Kidney (tissue), 14 donors: ENCODE results near the gene ISCU. TPM values are rescaled to one million over a fixed set of nuclear protein-coding genes. Genes with fewer than 3 reads are reported as not detected.

Source experiments
- DNase-seq, 5 donors: peaks; one replicate each; pipeline ENCODE4 v3.0.0-alpha.2; 2013 to 2020
- FAIRE-seq: peaks from 2 replicates; lab custom pipeline; 2012; peaks lifted over from hg19 to GRCh38; lab: Jason Lieb, UNC
- H3K27ac ChIP-seq, 2 donors: one replicate each; pipeline ENCODE4 v1.7.0; 2013; ENCODE audit warnings: low read depth in 2 of 2, low read length in 2 of 2, inconsistent platforms in 1 of 2
- H3K27me3 ChIP-seq: one replicate; pipeline ENCODE4 v1.7.1; 2013; ENCODE audit warnings: low read length, inconsistent platforms; ENCODE audit not compliant: control insufficient read depth, insufficient read depth
- H3K36me3 ChIP-seq, 3 donors: one replicate each; pipeline versions ENCODE4 v1.7.0 to v1.7.1; 2013; ENCODE audit warnings: low read length in 3 of 3, control low read depth in 1 of 3, inconsistent platforms in 1 of 3; ENCODE audit not compliant: insufficient read depth in 3 of 3, control insufficient read depth in 2 of 3
- H3K4me1 ChIP-seq, 3 donors: one replicate each; pipeline versions ENCODE4 v1.7.0 to v1.7.1; 2013; ENCODE audit warnings: low read length in 3 of 3, inconsistent platforms in 1 of 3, low read depth in 1 of 3; ENCODE audit not compliant: control insufficient read depth in 2 of 3, insufficient read depth in 2 of 3
- H3K4me3 ChIP-seq, 3 donors: one replicate each; pipeline versions ENCODE4 v1.7.0 to v1.8.1; 2013; ENCODE audit warnings: low read length in 3 of 3, control low read depth in 1 of 3, inconsistent platforms in 1 of 3
- H3K9ac ChIP-seq, 3 donors: one replicate each; pipeline versions ENCODE4 v1.7.0 to v1.7.1; 2013; ENCODE audit warnings: low read length in 3 of 3, control low read depth in 1 of 3, inconsistent platforms in 1 of 3
- H3K9me3 ChIP-seq, 3 donors: one replicate each; pipeline versions ENCODE4 v1.7.0 to v1.7.1; 2013; ENCODE audit warnings: low read length in 3 of 3, control low read depth in 1 of 3, inconsistent platforms in 1 of 3; ENCODE audit not compliant: control insufficient read depth in 2 of 3, insufficient read depth in 1 of 3
- CTCF ChIP-seq: IDR thresholded peaks from 3 replicates; pipeline ENCODE4 v1.5.1; 2012; ENCODE audit warnings: mild to moderate bottlenecking, moderate library complexity, borderline replicate concordance; ENCODE audit not compliant: insufficient read depth; ENCODE audit errors: extremely low read depth
- intact Hi-C: fragments of 100-400 bp; cut with DNase I; formaldehyde crosslinking; loops from one replicate; pipeline ENCODE4 v1.11.1; 2022
- polyA plus RNA-seq: library from polyadenylated mRNA; stranded (reverse); fragments of 350-450 nt; fragmentation: Illumina TruSeq; extraction: RNeasy Lipid Tissue Mini Kit (QIAGEN cat#74804); gene quantifications from one replicate; pipeline ENCODE4 v1.2.3, GENCODE V29; 2014; ENCODE audit warnings: low read depth, low replicate concordance; ENCODE audit not compliant: insufficient read depth
- total RNA-seq: library from RNA; stranded (reverse); fragmentation: NEBNext Ultra II Directional; extraction: Animal tissue kit (Norgen Biotek cat#: 25700); gene quantifications from one replicate; pipeline ENCODE4 v1.2.1, GENCODE V29; 2021
- donor health status: control.
- donor health status: control.
- donor health status: control.
- donor health status: control.
- donor health status: control.
- donor health status: DM: yes; HTN: yes; CAD: no.
- donor health status: Normal renal cell carcinoma (clear cell type).

The ISCU gene
- total and polyA plus RNA-seq, 2 donors from 2014 or later = 183 to 511 TPM

GRCh38 chr12:108547686-108548085 is 14.7 kb upstream of the ISCU start:
- FAIRE-seq = no peak

GRCh38 chr12:108548954-108549521 is 13.4 kb upstream of the ISCU start:
- Histone ChIP-seq H3K27ac (no peak overlapping the region), H3K36me3 (peaks cover 4 to 36% (median 23%) of the 10 kb centered on the region in 3 donors), H3K4me3 (no peak overlapping the region), H3K27me3 (no peaks in the 10 kb centered on the region), H3K9me3 (no peaks in the 10 kb centered on the region), H3K4me1 (no peaks in the 10 kb centered on the region), H3K9ac (no peak overlapping the region)
- FAIRE-seq (no peak), DNase-seq (no peak)
- intact Hi-C loops = no loop called here
- TF ChIP-seq CTCF = no peak

More at GRCh38 chr12:108547686-108548085, 14.7 kb upstream of the ISCU start:
- TF ChIP-seq CTCF = no peak
- DNase-seq = no peak
- Histone ChIP-seq H3K27me3 (no peaks in the 10 kb centered on the region), H3K4me1 (no peaks in the 10 kb centered on the region), H3K27ac (no peak overlapping the region), H3K9ac (no peak overlapping the region), H3K36me3 (peaks cover 6 to 49% (median 32%) of the 10 kb centered on the region in 3 donors), H3K9me3 (no peaks in the 10 kb centered on the region), H3K4me3 (no peak overlapping the region)
- intact Hi-C loops = no loop called here

- H3K4me1 ChIP-seq = no peaks in the 10 kb centered on the region
- FAIRE-seq = no peak
Observed at GRCh38 chr12:108551535-108551934, 10.9 kb upstream of the ISCU start.

More at GRCh38 chr12:108551535-108551934, 10.9 kb upstream of the ISCU start:
- H3K36me3 ChIP-seq = peaks cover 4 to 13% (median 12%) of the 10 kb centered on the region in 3 donors
- no peak overlapping the region for H3K9ac ChIP-seq
- no peak overlapping the region for H3K27ac ChIP-seq
- intact Hi-C loops = no loop called here
- no peak for DNase-seq
- TF ChIP-seq CTCF = no peak
- H3K9me3 ChIP-seq = no peaks in the 10 kb centered on the region
- no peaks in the 10 kb centered on the region for H3K27me3 ChIP-seq
- H3K4me3 ChIP-seq = no peak overlapping the region
